HG02884 (cell line): ENCODE data around the gene UBE2R2.
"Not testable (repeated sequence)": the region's sequence is repeated elsewhere in the genome, so short reads cannot be mapped to it uniquely, and the experiment has no call there.

ENCODE experiments used
- ATAC-seq: cut with Tn5 transposase; IDR thresholded peaks from one replicate; pipeline ENCODE4 v1.9.1; 2021; ENCODE audit warnings: mild to moderate bottlenecking, moderate library complexity; ENCODE audit not compliant: unreplicated experiment

UBE2R2 gene

GRCh38 chr9:33836261-33836660 lies 19.3 kb downstream of the UBE2R2 start:
- not testable (repeated sequence) for ATAC-seq

GRCh38 chr9:33837138-33837537 lies 20.2 kb downstream of the UBE2R2 start:
- no peak for ATAC-seq

GRCh38 chr9:33840381-33840780 lies 23.4 kb downstream of the UBE2R2 start:
- no peak for ATAC-seq

GRCh38 chr9:33843312-33843961 lies 26.5 kb downstream of the UBE2R2 start:
- no peak for ATAC-seq

- no peak for ATAC-seq
These were observed 29.3 kb downstream of the UBE2R2 start for GRCh38 chr9:33846231-33846630.

- ATAC-seq = not testable (repeated sequence)
These were observed 30.9 kb downstream of the UBE2R2 start for GRCh38 chr9:33847894-33848205.

- no peak for ATAC-seq
These were observed 33.3 kb downstream of the UBE2R2 start for GRCh38 chr9:33850267-33850629.

GRCh38 chr9:33850677-33851076 lies 33.7 kb downstream of the UBE2R2 start:
- no peak for ATAC-seq

GRCh38 chr9:33851301-33851700 lies 34.3 kb downstream of the UBE2R2 start:
- ATAC-seq = no peak

GRCh38 chr9:33852216-33852826 lies 35.4 kb downstream of the UBE2R2 start:
- no peak for ATAC-seq

- no peak for ATAC-seq
These were observed 39.3 kb downstream of the UBE2R2 start for GRCh38 chr9:33856247-33856646.

GRCh38 chr9:33858423-33858822 lies 41.5 kb downstream of the UBE2R2 start:
- no peak for ATAC-seq

GRCh38 chr9:33860200-33860871 lies 43.4 kb downstream of the UBE2R2 start:
- no peak for ATAC-seq

- ATAC-seq = no peak
These were observed 45.0 kb downstream of the UBE2R2 start for GRCh38 chr9:33861917-33862453.

- not testable (repeated sequence) for ATAC-seq
These were observed 46.1 kb downstream of the UBE2R2 start for GRCh38 chr9:33863027-33863426.

GRCh38 chr9:33867747-33868439 lies 50.9 kb downstream of the UBE2R2 start:
- ATAC-seq = no peak

- ATAC-seq = no peak
These were observed 51.5 kb downstream of the UBE2R2 start for GRCh38 chr9:33868440-33868973.

- not testable (repeated sequence) for ATAC-seq
These were observed 52.3 kb downstream of the UBE2R2 start for GRCh38 chr9:33869243-33869642.

GRCh38 chr9:33877727-33878489 lies 60.9 kb downstream of the UBE2R2 start:
- no peak for ATAC-seq

- no peak for ATAC-seq
These were observed 61.9 kb downstream of the UBE2R2 start for GRCh38 chr9:33878691-33879366.
